GM18858 (cell line): ENCODE measurements around the gene SMC6.

Source experiments
- ATAC-seq: cut with Tn5 transposase; IDR thresholded peaks from one replicate; pipeline ENCODE4 v1.9.1; 2021; ENCODE audit not compliant: unreplicated experiment

SMC6 gene

GRCh38 chr2:17753803-17754663 lies at the start of gene SMC6, which contains the start of gene GEN1:
Gene SMC6 (minus strand): TSS chr2:17753810. CDS start chr2:17745946, 7,864 bp downstream.
Gene GEN1 (plus strand): TSS chr2:17754138. CDS start chr2:17759944, 5,806 bp downstream.
- ATAC-seq, result peak; percentile 49

DNA sequence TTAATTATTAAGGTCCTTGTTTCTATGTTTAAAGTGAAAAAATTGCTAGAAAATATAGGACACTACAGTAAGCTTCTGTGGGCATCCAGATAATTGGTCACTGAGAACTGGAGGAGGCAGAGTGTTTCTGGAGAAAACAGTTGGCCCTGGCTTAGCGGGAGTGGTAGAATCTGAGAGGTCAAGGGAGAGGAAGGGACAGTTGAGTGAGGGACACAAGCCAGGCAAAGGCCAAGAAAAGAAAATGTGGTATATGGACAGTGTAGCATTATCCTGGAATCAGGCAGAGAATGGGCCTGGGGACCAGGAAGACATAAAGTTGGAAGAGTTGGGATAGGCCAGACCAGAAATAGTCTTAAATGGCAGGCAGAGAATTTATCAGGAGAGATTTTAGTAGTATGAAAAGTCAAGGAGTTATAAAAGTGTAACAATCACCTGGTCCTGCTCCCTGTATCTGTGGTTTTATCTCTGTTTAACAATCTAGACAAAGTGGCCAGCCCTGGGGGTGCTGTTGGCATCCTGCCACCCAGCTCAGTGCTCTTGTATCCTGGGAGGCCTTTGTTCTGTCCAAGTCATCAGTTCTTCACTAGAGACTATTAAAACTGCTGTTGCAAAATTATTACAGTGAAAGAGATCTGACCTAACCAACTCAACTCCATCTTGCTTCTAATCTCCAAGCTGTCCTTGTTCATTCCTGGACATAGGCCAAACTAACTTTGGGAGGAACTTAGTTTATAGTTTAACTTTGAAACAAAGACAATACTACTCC lies 47.3 kb upstream of the SMC6 start:
- no peak for ATAC-seq

DNA sequence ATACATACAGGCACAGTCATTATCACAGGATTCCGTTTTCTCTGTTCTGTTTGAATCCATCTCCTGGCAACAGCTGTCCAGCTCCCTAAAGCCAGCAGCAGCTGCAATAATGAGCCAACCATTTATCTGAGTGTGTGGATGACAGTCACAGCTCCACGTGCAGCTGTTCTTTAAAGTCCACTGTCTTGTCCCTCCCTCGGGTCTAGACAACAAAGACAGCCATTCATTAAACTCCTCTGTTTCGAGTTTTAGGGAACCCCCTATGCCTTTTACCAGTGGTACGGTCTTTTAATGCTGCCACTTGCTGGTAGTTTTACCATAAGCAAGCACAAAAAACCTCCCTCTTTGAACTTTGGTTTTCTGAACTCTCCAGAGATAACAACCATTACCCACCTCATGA lies 46.6 kb upstream of the SMC6 start:
- ATAC-seq, result no peak

DNA sequence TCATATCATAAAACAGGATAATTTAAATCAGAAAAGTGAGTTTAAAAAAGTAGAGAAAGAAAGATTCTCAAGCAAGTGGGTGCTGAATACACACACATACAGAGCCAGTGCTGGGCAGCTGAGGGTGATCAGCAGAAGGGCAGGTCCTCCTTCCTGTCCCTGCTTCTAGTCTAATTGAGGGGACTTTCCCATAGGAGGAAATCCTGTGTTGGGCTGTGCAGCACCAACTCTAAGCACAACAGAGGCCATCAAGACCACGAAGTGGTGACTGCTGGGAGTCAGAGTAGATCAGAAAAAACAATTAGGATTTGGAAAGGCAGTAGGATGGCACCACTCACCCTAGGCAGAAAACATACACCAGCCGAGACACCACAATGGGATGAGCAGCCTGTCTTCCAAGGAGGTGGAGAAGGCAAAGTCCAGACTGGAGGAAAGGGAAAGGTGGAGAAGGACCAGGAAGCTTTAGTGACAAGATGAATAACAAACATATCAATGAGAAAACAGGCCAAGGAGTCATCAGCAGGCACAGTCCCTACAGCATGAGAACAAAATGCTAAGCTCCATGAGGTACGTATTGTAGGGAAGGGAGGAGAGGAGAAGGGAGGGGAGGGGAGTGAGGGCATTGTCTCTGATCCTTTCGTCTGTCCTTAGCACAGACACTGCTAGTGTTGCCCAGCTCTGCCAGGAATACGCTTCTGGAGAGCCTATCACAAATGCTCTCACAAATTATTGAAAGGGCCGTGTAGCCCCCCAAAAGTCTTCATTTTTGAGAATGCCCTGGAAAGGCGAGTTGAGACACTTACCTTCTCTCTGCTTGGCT lies 45.9 kb upstream of the SMC6 start:
- ATAC-seq, result no peak

DNA sequence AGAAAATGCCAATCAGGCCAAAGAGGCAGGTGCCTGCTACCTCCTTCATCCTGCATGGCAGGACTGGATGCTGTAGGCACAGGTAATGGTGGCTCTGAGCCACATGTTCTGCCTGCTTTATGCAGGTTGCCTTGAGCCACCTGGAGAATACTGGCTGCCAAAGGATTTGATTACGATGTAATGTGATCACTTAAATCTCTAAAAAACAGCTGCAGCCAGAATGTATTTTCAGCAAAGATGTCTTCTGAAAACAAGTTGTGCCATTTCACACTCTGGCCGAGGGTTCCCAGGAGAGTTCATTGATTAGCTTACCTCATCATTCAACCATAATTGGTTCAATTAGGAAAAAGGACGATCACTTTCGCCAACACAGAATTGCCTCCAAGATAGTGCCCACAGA lies 44.7 kb upstream of the SMC6 start:
- ATAC-seq, result no peak

- no peak for ATAC-seq
Observed at GRCh38 chr2:17795309-17795708, 41.7 kb upstream of the SMC6 start.

- no peak for ATAC-seq
Observed at GRCh38 chr2:17793803-17794354, 40.3 kb upstream of the SMC6 start.

GRCh38 chr2:17793296-17793695 lies 39.7 kb upstream of the SMC6 start:
- ATAC-seq, result no peak

DNA sequence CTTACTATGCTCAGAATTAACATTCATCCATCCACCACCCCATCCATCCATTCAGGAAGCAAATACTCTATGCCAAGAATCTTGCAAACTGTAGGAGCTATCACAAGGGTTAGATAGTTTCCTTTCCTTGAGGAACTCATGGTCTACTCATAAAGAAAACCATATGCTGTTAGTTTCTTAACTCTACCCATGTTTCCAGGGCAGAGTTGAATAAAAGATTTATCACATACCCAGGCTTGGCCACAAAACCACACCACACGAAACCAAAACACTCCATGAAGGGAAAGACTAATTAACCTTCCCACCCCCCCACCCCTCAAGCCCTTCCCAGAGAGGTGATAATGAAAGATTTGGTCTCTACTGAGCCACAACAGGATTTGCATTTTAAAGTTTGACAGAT lies 38.9 kb upstream of the SMC6 start:
- no peak for ATAC-seq

- ATAC-seq, result no peak
Observed at GRCh38 chr2:17791817-17792130, 38.2 kb upstream of the SMC6 start.

- no peak for ATAC-seq
Observed at GRCh38 chr2:17791121-17791816, 37.7 kb upstream of the SMC6 start.

DNA sequence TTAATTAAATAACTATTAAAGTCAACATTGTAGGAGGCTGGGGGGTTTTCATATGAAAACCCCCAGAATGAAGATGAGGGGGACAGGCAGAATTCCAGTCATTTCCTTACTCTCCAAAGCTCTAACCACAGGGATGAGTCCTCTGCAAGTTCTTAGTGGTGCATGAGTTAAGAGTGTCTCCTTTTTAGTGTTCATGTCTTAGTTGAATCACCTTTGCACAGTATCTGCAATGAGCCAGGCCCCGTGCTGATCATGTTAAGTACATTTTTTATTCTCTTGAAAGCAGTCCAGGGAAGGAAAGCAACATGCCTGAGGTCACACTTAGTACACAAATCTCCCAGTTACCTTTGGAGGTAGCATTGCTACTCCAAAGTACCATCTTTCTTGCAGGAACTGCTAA lies 36.9 kb upstream of the SMC6 start:
- ATAC-seq, result no peak

GRCh38 chr2:17788773-17789172 lies 35.2 kb upstream of the SMC6 start:
- ATAC-seq, result no peak

DNA sequence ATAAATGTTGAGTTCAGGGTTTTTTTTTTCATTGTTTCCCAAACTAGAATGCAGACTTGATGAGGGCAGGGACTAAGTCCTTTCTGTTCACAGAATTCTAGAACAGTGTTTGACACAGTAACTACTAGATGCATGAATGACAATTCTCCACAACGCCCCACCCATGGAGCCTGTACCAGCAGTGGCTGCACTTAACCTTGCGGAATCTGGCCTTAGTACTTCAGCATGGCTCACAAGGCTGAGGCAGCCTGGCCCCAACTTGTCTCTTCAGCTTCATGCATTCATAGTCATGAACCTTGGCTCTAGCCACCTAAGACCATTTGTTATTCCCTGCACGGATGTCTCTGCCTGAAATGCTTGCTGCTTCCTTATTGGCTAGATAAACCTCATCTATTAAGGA lies 33.1 kb upstream of the SMC6 start:
- no peak for ATAC-seq

DNA sequence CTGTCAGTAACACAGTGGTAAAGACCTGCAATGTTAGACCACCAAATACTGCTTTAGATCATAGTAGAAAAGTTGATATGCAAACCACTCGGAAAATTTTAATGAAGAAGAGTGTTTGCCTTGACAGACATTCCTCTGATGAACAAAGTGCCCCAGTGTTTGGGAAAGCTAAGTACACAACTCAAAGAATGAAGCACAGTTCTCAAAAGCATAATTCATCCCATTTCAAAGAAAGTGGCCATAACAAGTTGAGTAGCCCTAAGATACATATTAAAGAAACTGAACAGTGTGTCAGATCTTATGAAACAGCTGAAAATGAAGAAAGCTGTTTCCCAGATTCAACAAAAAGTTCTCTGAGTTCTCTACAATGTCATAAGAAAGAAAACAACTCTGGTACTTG lies 27.9 kb upstream of the SMC6 start:
- no peak for ATAC-seq

DNA sequence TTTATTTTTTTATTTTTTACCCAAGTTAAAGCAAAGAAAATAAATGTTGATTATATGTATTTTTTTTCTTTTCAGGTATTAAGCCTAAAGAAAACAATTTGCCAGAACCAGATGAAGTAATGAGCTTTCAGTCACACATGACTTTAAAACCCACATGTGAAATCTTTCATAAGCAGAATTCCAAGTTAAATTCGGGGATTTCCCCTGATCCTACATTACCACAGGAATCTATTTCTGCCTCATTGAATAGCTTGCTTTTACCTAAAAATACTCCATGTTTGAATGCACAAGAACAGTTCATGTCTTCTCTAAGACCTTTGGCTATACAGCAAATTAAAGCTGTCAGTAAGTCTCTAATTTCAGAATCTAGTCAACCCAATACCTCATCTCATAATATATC lies 26.9 kb upstream of the SMC6 start:
- ATAC-seq, result no peak

GRCh38 chr2:17772532-17772931 lies 18.9 kb upstream of the SMC6 start:
- ATAC-seq, result no peak

DNA sequence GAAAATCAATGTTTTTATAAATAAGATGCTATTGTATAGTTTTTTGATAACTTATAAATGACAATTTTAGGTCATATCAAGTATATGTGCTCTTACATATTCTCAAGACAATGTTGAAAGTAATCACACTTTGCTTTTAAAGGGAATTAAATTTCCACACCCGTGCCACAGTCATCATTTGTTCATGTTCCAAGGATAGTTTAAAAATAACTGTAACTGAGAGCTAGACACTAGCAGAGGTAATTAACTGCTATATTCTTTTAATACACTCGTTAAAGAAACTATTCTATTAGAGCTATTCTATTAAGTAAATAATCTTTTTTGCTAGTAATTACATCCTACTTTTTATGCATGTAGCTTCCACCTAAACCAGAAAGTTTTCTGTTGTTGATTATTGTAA lies 18.3 kb upstream of the SMC6 start:
- ATAC-seq, result no peak

- no peak for ATAC-seq
Observed at GRCh38 chr2:17768894-17769293, 15.3 kb upstream of the SMC6 start.

DNA sequence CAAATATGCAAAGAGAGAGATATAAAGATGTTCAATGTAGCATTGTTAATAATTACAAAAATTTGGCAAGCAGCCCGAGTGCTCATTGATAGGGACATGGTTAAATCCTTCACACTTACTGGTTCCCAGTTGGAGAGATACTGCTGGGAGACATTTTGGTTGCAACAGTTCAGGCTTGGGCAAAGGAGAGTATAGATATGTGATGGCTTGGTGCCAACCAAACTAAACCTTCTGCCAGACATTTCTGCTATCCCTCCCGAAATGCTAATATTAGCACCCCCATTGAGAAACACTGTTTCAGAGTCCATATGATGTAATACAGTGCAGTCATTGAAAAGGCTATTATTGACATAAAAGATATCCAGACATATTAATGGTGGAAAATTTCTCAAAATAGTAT lies 11.8 kb upstream of the SMC6 start:
- ATAC-seq, result no peak
